OCI-LY1 (cell line): ENCODE measurements around the gene EZH2.
A peak's percentile ranks its signal among the peaks of the same experiment; 100 is the strongest.

ENCODE experiments used
- H2AFZ ChIP-seq: fragments of 200-600 bp; sonication (generic), shearing (Covaris generic); 2 replicates; pipeline ENCODE4 v1.6.0; 2014; ENCODE audit warnings: antibody characterized with exemption, mild to moderate bottlenecking, low read length
- H3F3A ChIP-seq: fragments of 200-600 bp; sonication (generic), shearing (Covaris generic); 2 replicates; pipeline ENCODE4 v1.6.0; 2014; ENCODE audit warnings: mild to moderate bottlenecking, antibody characterized with exemption, low read length, moderate library complexity; ENCODE audit not compliant: insufficient read depth
- H3K27ac ChIP-seq: fragments of 200-600 bp; sonication (generic); 2 replicates; pipeline ENCODE4 v1.5.1; 2014; ENCODE audit warnings: low read length, mixed run types, mild to moderate bottlenecking, low read depth; ENCODE audit not compliant: poor library complexity, severe bottlenecking
- H3K27me3 ChIP-seq: fragments of 200-600 bp; sonication (generic); 2 replicates; pipeline ENCODE4 v1.6.0; 2014; ENCODE audit warnings: antibody characterized with exemption, mild to moderate bottlenecking, low read length, moderate library complexity; ENCODE audit not compliant: insufficient read depth
- H3K36me3 ChIP-seq: fragments of 200-600 bp; sonication (generic); 2 replicates; pipeline ENCODE4 v1.6.1; 2014; ENCODE audit warnings: mild to moderate bottlenecking, antibody characterized with exemption, low read length, moderate library complexity, mixed read lengths; ENCODE audit not compliant: insufficient read depth
- H3K4me1 ChIP-seq: fragments of 200-600 bp; sonication (generic); 2 replicates; pipeline ENCODE4 v1.5.1; 2014; ENCODE audit warnings: mild to moderate bottlenecking, low read length, moderate library complexity; ENCODE audit not compliant: insufficient read depth, severe bottlenecking
- H3K4me2 ChIP-seq: fragments of 200-600 bp; sonication (generic), shearing (Covaris generic); 2 replicates; pipeline ENCODE4 v1.6.1; 2014; ENCODE audit warnings: low read length
- H3K4me3 ChIP-seq: fragments of 200-600 bp; sonication (generic); 2 replicates; pipeline ENCODE4 v1.5.1; 2014; ENCODE audit warnings: low read length, low read depth, mild to moderate bottlenecking, mixed read lengths; ENCODE audit not compliant: poor library complexity, severe bottlenecking
- H3K79me2 ChIP-seq: fragments of 200-600 bp; shearing (Covaris generic); 2 replicates; pipeline ENCODE4 v1.6.1; 2016; ENCODE audit warnings: mixed run types, low read length, mixed read lengths; ENCODE audit not compliant: insufficient read depth
- H3K9ac ChIP-seq: fragments of 200-600 bp; sonication (generic), shearing (Covaris generic); 2 replicates; pipeline ENCODE4 v1.6.1; 2014; ENCODE audit warnings: mild to moderate bottlenecking, low read length, mixed read lengths
- H3K9me2 ChIP-seq: fragments of 200-600 bp; sonication (generic), shearing (Covaris generic); 2 replicates; pipeline ENCODE4 v1.6.1; 2014; ENCODE audit warnings: low read depth, mild to moderate bottlenecking, low read length, mixed read lengths
- H3K9me3 ChIP-seq: fragments of 200-600 bp; shearing (Covaris generic); 2 replicates; pipeline ENCODE4 v1.6.1; 2014; ENCODE audit warnings: low read length, mixed read lengths
- H4K20me1 ChIP-seq: fragments of 200-600 bp; sonication (generic), shearing (Covaris generic); 2 replicates; pipeline ENCODE4 v1.6.0; 2016; ENCODE audit warnings: mild to moderate bottlenecking, low read length; ENCODE audit not compliant: insufficient read depth
- EZH2 ChIP-seq: fragments of 200-600 bp; sonication (generic), shearing (Covaris generic); IDR thresholded peaks from 2 replicates; pipeline ENCODE4 v1.8.0; 2017; ENCODE audit warnings: borderline replicate concordance, mixed run types, mild to moderate bottlenecking, antibody characterized with exemption, low read length, moderate library complexity, mixed read lengths
- TF ChIP-seq, protein P1 (sequence below): fragments of 200-600 bp; sonication (generic), shearing (Covaris generic); IDR thresholded peaks from 2 replicates; pipeline ENCODE4 v1.5.1; 2017; ENCODE audit warnings: mild to moderate bottlenecking, antibody characterized with exemption, low read length, moderate library complexity, mixed read lengths

Gene EZH2

GRCh38 chr7:148772297-148773089 is 111.6 kb downstream of the EZH2 start:
- H3K4me2 ChIP-seq: no peak overlapping the region
- H3K27ac ChIP-seq: peak overlapping the region; percentile 6
- H3K36me3 ChIP-seq: peaks cover 68% of the 10 kb centered on the region
- no peaks in the 10 kb centered on the region for H3F3A ChIP-seq
- no peak overlapping the region for H3K9ac ChIP-seq
- H4K20me1 ChIP-seq: no peaks in the 10 kb centered on the region
- no peak overlapping the region for H3K4me3 ChIP-seq
- no peaks in the 10 kb centered on the region for H3K9me2 ChIP-seq
- H3K9me3 ChIP-seq: no peaks in the 10 kb centered on the region
- H3K79me2 ChIP-seq: no peaks in the 10 kb centered on the region
- TF ChIP-seq, protein P1, sequence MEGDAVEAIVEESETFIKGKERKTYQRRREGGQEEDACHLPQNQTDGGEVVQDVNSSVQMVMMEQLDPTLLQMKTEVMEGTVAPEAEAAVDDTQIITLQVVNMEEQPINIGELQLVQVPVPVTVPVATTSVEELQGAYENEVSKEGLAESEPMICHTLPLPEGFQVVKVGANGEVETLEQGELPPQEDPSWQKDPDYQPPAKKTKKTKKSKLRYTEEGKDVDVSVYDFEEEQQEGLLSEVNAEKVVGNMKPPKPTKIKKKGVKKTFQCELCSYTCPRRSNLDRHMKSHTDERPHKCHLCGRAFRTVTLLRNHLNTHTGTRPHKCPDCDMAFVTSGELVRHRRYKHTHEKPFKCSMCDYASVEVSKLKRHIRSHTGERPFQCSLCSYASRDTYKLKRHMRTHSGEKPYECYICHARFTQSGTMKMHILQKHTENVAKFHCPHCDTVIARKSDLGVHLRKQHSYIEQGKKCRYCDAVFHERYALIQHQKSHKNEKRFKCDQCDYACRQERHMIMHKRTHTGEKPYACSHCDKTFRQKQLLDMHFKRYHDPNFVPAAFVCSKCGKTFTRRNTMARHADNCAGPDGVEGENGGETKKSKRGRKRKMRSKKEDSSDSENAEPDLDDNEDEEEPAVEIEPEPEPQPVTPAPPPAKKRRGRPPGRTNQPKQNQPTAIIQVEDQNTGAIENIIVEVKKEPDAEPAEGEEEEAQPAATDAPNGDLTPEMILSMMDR: no peak
- TF ChIP-seq EZH2: no peak
- peaks cover 28% of the 10 kb centered on the region for H3K4me1 ChIP-seq
- no peak overlapping the region for H2AFZ ChIP-seq
- no peaks in the 10 kb centered on the region for H3K27me3 ChIP-seq

DNA sequence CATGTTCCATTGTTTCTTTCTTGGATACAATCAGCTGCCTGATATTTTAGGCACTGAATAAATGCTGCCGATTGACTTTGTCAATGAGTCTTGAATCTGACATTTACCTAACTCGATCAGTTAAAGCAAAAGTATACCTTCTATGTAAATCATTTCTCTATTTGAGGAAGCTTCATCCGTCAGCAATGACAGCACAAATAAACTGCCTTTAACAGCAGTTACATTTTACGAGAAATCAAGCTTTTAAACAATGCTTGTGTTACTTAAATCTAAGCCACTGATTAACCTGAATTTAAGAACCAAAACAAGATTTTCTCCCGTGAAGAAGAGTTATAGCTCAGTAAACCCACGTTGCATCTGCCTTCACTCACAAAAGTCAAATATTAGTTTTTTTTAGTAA is 114.1 kb downstream of the EZH2 start:
- Histone ChIP-seq H3K9me3 (no peaks in the 10 kb centered on the region), H3F3A (no peaks in the 10 kb centered on the region), H3K27me3 (no peaks in the 10 kb centered on the region), H2AFZ (no peak overlapping the region), H3K79me2 (no peaks in the 10 kb centered on the region), H3K27ac (no peak overlapping the region), H3K4me2 (no peak overlapping the region), H3K4me3 (no peak overlapping the region), H3K4me1 (peaks cover 28% of the 10 kb centered on the region), H3K9me2 (no peaks in the 10 kb centered on the region), H4K20me1 (no peaks in the 10 kb centered on the region), H3K36me3 (peaks cover 72% of the 10 kb centered on the region), H3K9ac (no peak overlapping the region)
- TF ChIP-seq, protein P1: no peak
- TF ChIP-seq EZH2: no peak

GRCh38 chr7:148763622-148764021 is 120.5 kb downstream of the EZH2 start:
- H3K4me2 ChIP-seq: no peak overlapping the region
- H3K27ac ChIP-seq: no peak overlapping the region
- no peak for TF ChIP-seq EZH2
- TF ChIP-seq, protein P1: no peak
- no peaks in the 10 kb centered on the region for H3K9me2 ChIP-seq
- H3K4me3 ChIP-seq: no peak overlapping the region
- no peaks in the 10 kb centered on the region for H3K79me2 ChIP-seq
- peaks cover 77% of the 10 kb centered on the region; the same call in 1 of the 2 replicates for H3K36me3 ChIP-seq
- no peaks in the 10 kb centered on the region for H3K27me3 ChIP-seq
- no peaks in the 10 kb centered on the region for H4K20me1 ChIP-seq
- H3F3A ChIP-seq: no peaks in the 10 kb centered on the region
- H2AFZ ChIP-seq: no peak overlapping the region
- H3K9ac ChIP-seq: no peak overlapping the region
- no peaks in the 10 kb centered on the region for H3K9me3 ChIP-seq
- no peaks in the 10 kb centered on the region for H3K4me1 ChIP-seq
